ENCODE data around the gene TOMM70.

TOMM70 gene

DNA sequence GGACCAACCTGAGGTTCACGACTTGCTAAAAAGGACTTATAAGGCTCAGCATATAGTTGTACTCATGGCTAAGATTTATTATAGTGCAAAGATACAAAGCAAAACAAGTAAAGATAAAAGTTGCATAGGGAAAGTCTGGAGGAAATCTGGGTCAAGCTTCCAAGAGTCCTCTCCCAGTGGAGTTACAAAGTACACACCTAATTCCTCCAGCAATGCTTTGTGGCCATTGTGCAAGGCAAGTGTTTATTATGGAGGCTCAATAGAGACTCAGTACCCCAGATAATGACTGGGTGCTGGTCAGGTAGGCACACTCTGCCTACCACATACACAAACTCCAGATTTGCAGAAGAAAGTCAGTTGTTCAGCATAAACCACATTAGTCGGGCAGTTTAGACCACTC is 23.4 kb upstream of the TOMM70 start:
- Histone ChIP-seq H3K36me3 (replicated peaks; ENCODE audit: insufficient read depth, low read length) (no peaks in the 10 kb centered on the region), H3K27ac (ENCODE audit: low read length) (no peak overlapping the region), H2AFZ (ENCODE audit: low read length) (no peak overlapping the region), H3K9ac (ENCODE audit: low read length) (no peak overlapping the region), H3K4me2 (ENCODE audit: low read depth, low read length) (no peak overlapping the region), H3K79me2 (ENCODE audit: low read length) (no peaks in the 10 kb centered on the region), H3K4me3 (ENCODE audit: low read length) (no peak overlapping the region), H3K27me3 (replicated peaks; ENCODE audit: insufficient read depth, low read length) (no peaks in the 10 kb centered on the region), H3F3A (ENCODE audit: insufficient read depth, low read length) (no peaks in the 10 kb centered on the region), H3K9me3 (replicated peaks; ENCODE audit: insufficient read depth, low read length) (no peaks in the 10 kb centered on the region), H3K9me2 (replicated peaks; ENCODE audit: insufficient read depth, low read length) (no peaks in the 10 kb centered on the region), H4K20me1 (ENCODE audit: insufficient read depth, low read length) (no peaks in the 10 kb centered on the region), H3K4me1 (ENCODE audit: low read length) (no peaks in the 10 kb centered on the region)
- TF ChIP-seq EZH2 (optimal IDR thresholded peaks at IDR 0.05; ENCODE audit: low read depth, low read length) (no peak), EZH2phosphoT487 (IDR thresholded peaks at IDR 0.05; ENCODE audit: low read length) (no peak)
- TF ChIP-seq, protein P1, sequence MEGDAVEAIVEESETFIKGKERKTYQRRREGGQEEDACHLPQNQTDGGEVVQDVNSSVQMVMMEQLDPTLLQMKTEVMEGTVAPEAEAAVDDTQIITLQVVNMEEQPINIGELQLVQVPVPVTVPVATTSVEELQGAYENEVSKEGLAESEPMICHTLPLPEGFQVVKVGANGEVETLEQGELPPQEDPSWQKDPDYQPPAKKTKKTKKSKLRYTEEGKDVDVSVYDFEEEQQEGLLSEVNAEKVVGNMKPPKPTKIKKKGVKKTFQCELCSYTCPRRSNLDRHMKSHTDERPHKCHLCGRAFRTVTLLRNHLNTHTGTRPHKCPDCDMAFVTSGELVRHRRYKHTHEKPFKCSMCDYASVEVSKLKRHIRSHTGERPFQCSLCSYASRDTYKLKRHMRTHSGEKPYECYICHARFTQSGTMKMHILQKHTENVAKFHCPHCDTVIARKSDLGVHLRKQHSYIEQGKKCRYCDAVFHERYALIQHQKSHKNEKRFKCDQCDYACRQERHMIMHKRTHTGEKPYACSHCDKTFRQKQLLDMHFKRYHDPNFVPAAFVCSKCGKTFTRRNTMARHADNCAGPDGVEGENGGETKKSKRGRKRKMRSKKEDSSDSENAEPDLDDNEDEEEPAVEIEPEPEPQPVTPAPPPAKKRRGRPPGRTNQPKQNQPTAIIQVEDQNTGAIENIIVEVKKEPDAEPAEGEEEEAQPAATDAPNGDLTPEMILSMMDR (IDR thresholded peaks at IDR 0.05; ENCODE audit: low read length): no peak
- no peak for DNase-seq

DNA sequence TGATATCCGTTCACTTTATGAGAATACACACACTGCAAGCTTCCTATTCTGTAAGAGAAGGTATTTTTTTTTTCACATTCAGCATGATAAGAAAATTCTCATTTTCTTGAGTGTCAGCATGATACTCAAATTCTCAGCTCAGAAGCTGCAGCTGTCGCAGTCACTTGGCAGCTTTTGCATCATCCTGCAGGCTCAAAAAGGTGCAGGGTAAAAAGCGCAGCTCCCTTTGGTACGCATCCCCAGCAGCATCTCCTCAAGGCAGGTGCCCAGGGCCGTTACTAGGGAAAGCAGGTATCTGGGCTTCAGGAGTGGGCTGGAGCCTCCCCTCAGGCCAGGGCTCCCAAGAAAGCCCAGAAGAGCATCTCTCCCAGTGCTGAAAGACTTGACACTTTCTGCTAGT is 22.7 kb upstream of the TOMM70 start:
- Histone ChIP-seq H3K4me1 (ENCODE audit: low read length) (no peaks in the 10 kb centered on the region), H3K9me2 (replicated peaks; ENCODE audit: insufficient read depth, low read length) (no peaks in the 10 kb centered on the region), H3K79me2 (ENCODE audit: low read length) (no peaks in the 10 kb centered on the region), H3F3A (ENCODE audit: insufficient read depth, low read length) (no peaks in the 10 kb centered on the region), H3K36me3 (replicated peaks; ENCODE audit: insufficient read depth, low read length) (no peaks in the 10 kb centered on the region), H3K27ac (ENCODE audit: low read length) (no peak overlapping the region), H3K4me2 (ENCODE audit: low read depth, low read length) (no peak overlapping the region), H2AFZ (ENCODE audit: low read length) (no peak overlapping the region), H3K4me3 (ENCODE audit: low read length) (no peak overlapping the region), H3K27me3 (replicated peaks; ENCODE audit: insufficient read depth, low read length) (no peaks in the 10 kb centered on the region), H3K9me3 (replicated peaks; ENCODE audit: insufficient read depth, low read length) (no peaks in the 10 kb centered on the region), H3K9ac (ENCODE audit: low read length) (no peak overlapping the region), H4K20me1 (ENCODE audit: insufficient read depth, low read length) (no peaks in the 10 kb centered on the region)
- DNase-seq: no peak
- TF ChIP-seq EZH2 (optimal IDR thresholded peaks at IDR 0.05; ENCODE audit: low read depth, low read length): no peak
- TF ChIP-seq, protein P1 (IDR thresholded peaks at IDR 0.05; ENCODE audit: low read length): no peak
- TF ChIP-seq EZH2phosphoT487 (IDR thresholded peaks at IDR 0.05; ENCODE audit: low read length): no peak

DNA sequence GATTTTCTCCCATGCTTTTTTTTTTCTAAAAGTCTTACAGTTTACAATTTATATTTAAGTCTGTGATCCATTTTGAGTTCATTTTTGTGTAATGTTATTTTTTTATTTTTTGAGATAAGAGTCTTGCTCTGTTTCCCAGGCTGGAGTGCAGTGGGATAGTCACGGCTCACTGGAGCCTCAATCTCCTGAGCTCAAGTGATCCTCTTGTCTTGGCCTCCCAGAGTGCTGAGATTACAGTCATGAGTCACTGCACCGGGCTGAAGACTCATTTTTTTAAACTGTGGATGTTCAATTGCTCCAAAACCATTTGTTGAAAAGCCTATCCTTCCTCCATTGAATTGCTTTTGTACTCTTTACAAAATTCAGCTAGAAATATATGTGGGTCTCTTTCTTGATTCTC is 20.0 kb upstream of the TOMM70 start:
- Histone ChIP-seq H2AFZ (ENCODE audit: low read length) (no peak overlapping the region), H3K27ac (ENCODE audit: low read length) (no peak overlapping the region), H3K9me2 (replicated peaks; ENCODE audit: insufficient read depth, low read length) (no peaks in the 10 kb centered on the region), H3K4me1 (ENCODE audit: low read length) (no peaks in the 10 kb centered on the region), H4K20me1 (ENCODE audit: insufficient read depth, low read length) (no peaks in the 10 kb centered on the region), H3K4me3 (ENCODE audit: low read length) (no peak overlapping the region), H3K79me2 (ENCODE audit: low read length) (no peaks in the 10 kb centered on the region), H3K27me3 (replicated peaks; ENCODE audit: insufficient read depth, low read length) (no peaks in the 10 kb centered on the region), H3K4me2 (ENCODE audit: low read depth, low read length) (no peak overlapping the region), H3F3A (ENCODE audit: insufficient read depth, low read length) (no peaks in the 10 kb centered on the region), H3K9me3 (replicated peaks; ENCODE audit: insufficient read depth, low read length) (no peaks in the 10 kb centered on the region), H3K9ac (ENCODE audit: low read length) (no peak overlapping the region), H3K36me3 (replicated peaks; ENCODE audit: insufficient read depth, low read length) (no peaks in the 10 kb centered on the region)
- DNase-seq: no peak
- TF ChIP-seq, protein P1 (IDR thresholded peaks at IDR 0.05; ENCODE audit: low read length): no peak
- no peak for TF ChIP-seq EZH2phosphoT487 (IDR thresholded peaks at IDR 0.05; ENCODE audit: low read length)
- TF ChIP-seq EZH2 (optimal IDR thresholded peaks at IDR 0.05; ENCODE audit: low read depth, low read length): no peak
